ENCODE data around the gene CACNG3. TPM values are rescaled to one million over a fixed set of nuclear protein-coding genes. Genes with fewer than 3 reads are reported as not detected.

CACNG3 gene
- total RNA-seq, 6 donors from 2014 or later: not detected

- Histone ChIP-seq H3K9me3 (no peaks in the 10 kb centered on the region), H3K27me3 (no peaks in the 10 kb centered on the region), H3K4me1 (no peaks in the 10 kb centered on the region), H3K4me3 (no peak overlapping the region), H3K36me3 (no peaks in the 10 kb centered on the region), H3K27ac (no peak overlapping the region)
- WGBS, 2 donors: 63 to 64% methylated on average over 13 of the region's 13 CpGs
- no peak for TF ChIP-seq POLR2AphosphoS5 (IDR thresholded peaks at IDR 0.05)
- TF ChIP-seq EP300 (IDR thresholded peaks at IDR 0.05): no peak
- TF ChIP-seq POLR2A (IDR thresholded peaks at IDR 0.05): no peak
- TF ChIP-seq CTCF (IDR thresholded peaks at IDR 0.05): no peak
- ATAC-seq (ENCODE audit: low FRiP score in 2 of 2) (no peak), DNase-seq (peak in 1 of 2 donors; percentile 30)
These were observed 53.4 kb downstream of the CACNG3 start for GRCh38 chr16:24309258-24310142.

DNA sequence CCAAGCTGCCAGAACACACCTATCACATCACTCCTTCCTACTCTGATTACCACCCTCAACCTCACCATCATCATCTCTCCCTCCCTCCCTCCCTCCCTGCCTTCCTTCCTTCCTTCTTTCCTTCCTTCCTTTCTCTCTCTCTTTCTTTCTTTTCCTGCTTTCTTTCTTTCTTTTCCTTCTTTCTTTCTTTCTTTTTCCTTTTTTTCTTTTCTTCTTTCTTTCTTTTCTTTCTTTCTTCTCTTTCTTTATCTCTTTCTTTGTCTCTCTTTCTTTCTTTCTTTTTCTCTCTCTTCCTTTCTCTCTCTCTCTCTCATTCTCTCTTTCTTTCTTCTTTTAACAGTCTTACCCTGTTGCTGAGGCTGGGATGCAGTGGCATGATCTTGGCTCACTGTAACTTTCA, 59.2 kb downstream of the CACNG3 start:
- DNase-seq (no peak), ATAC-seq (ENCODE audit: low FRiP score in 2 of 2) (no peak)
- H3K9me3 ChIP-seq: no peaks in the 10 kb centered on the region
- H3K4me3 ChIP-seq: no peak overlapping the region
- no peaks in the 10 kb centered on the region for H3K4me1 ChIP-seq
- no peaks in the 10 kb centered on the region for H3K36me3 ChIP-seq
- no peaks in the 10 kb centered on the region for H3K27me3 ChIP-seq
- H3K27ac ChIP-seq: no peak overlapping the region
- TF ChIP-seq CTCF (IDR thresholded peaks at IDR 0.05) (no peak), POLR2AphosphoS5 (IDR thresholded peaks at IDR 0.05) (no peak), EP300 (IDR thresholded peaks at IDR 0.05) (no peak), POLR2A (IDR thresholded peaks at IDR 0.05) (no peak)

- ATAC-seq (ENCODE audit: low FRiP score in 2 of 2): no peak
- no peak overlapping the region for H3K4me3 ChIP-seq
- TF ChIP-seq CTCF (IDR thresholded peaks at IDR 0.05) (no peak), EP300 (IDR thresholded peaks at IDR 0.05) (no peak), POLR2AphosphoS5 (IDR thresholded peaks at IDR 0.05) (no peak), POLR2A (IDR thresholded peaks at IDR 0.05) (no peak)
- no peaks in the 10 kb centered on the region for H3K36me3 ChIP-seq
- H3K27me3 ChIP-seq: no peaks in the 10 kb centered on the region
- WGBS, 2 donors: 28 to 40% methylated on average over 1 of the region's 1 CpG
- no peaks in the 10 kb centered on the region for H3K4me1 ChIP-seq
- DNase-seq: no peak
- no peaks in the 10 kb centered on the region for H3K9me3 ChIP-seq
- H3K27ac ChIP-seq: no peak overlapping the region
These were observed 62.5 kb downstream of the CACNG3 start for GRCh38 chr16:24318680-24319079.

GRCh38 chr16:24319126-24319814, 63.1 kb downstream of the CACNG3 start:
- H3K36me3 ChIP-seq: no peaks in the 10 kb centered on the region
- H3K27ac ChIP-seq: no peak overlapping the region
- H3K4me1 ChIP-seq: no peaks in the 10 kb centered on the region
- TF ChIP-seq POLR2AphosphoS5 (IDR thresholded peaks at IDR 0.05): no peak
- TF ChIP-seq POLR2A (IDR thresholded peaks at IDR 0.05): no peak
- TF ChIP-seq CTCF (IDR thresholded peaks at IDR 0.05): no peak
- TF ChIP-seq EP300 (IDR thresholded peaks at IDR 0.05): no peak
- no peak overlapping the region for H3K4me3 ChIP-seq
- no peaks in the 10 kb centered on the region for H3K27me3 ChIP-seq
- 66 to 78% methylated on average over 5 of the region's 5 CpGs for WGBS, 2 donors
- DNase-seq (no peak), ATAC-seq (ENCODE audit: low FRiP score in 2 of 2) (no peak)
- no peaks in the 10 kb centered on the region for H3K9me3 ChIP-seq
